Measurements from ENCODE around the gene KIAA0232. TPM values are rescaled to one million over a fixed set of nuclear protein-coding genes. Genes with fewer than 3 reads are reported as not detected.

KIAA0232 gene
- total and polyA plus RNA-seq, 2 of the 8 experiments (the other 6 are each of a cell fraction or from before 2014, with no cell fraction given), result 5.6 to 23.3 TPM

DNA sequence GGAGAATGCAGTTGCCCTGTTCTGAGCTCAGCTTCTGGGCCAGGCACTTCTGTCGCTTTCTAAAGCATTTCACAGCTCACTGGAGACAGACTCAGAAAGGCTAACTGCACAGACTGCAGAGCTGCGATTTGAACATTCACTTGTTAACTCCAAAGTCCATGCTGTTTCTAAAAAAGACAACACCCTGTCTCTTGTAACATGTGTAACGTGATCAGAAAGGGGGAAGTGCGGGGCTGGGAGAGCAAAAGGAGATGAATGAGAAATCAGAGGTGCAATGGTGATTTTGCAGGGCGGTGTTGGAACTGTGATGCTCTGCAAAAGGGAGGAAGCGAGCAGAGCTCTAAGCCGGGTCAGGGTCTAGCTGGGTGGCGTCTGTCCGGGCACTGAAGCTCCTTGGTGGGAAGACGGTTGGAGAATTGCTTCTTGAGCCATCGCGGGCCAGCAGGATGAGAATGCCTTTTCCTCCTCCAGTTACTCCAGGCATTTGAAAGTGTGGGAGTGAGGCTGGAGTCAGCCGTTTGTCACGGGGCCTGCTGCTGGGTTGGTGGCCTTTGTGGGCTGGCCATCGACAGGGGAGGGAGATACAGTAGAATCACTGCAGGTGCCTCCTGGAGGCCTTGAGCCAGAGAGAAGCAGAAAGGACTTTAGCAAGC lies 147.4 kb downstream of the KIAA0232 start:
- Histone ChIP-seq H2AFZ (ENCODE audit: low read length) (no peak overlapping the region), H3K9me3 (ENCODE audit: insufficient read depth in 2 of 2, low read depth in 1 of 2, low read length in 1 of 2) (no peaks in the 10 kb centered on the region), H2BK5ac (ENCODE audit: low read depth, low read length) (no peak overlapping the region), H3K79me1 (ENCODE audit: low read depth, low read length) (peaks cover 18% of the 10 kb centered on the region), H3K14ac (ENCODE audit: insufficient read length) (no peak overlapping the region), H3K36me3 (ENCODE audit: control insufficient read depth in 2 of 4, insufficient read depth in 4 of 4, low read length in 3 of 4) (0 out of 8 replicates have a peak, but pooled peaks cover 0 to 3% (median 0%) of the 10 kb centered on the region in 4 experiments), H2BK15ac (ENCODE audit: low read length) (no peak overlapping the region), H3K23ac (ENCODE audit: insufficient read length) (no peak overlapping the region), H2BK12ac (ENCODE audit: low read depth, low read length) (no peak overlapping the region), H3K4ac (replicated peaks; ENCODE audit: insufficient read length, low read depth, low read length) (no peak overlapping the region), H4K20me1 (replicated peaks in 1 of 2; ENCODE audit: control insufficient read depth in 1 of 2, insufficient read depth in 2 of 2, low read length in 2 of 2) (peaks cover 3 to 26% of the 10 kb centered on the region in 2 experiments), H2AK5ac (ENCODE audit: low read depth, low read length) (no peak overlapping the region), H3K23me2 (ENCODE audit: low read depth, low read length) (no peaks in the 10 kb centered on the region), H3K27ac (ENCODE audit: low read depth, low read length) (no peak overlapping the region), H3K18ac (ENCODE audit: extremely low read depth, low read length) (no peak overlapping the region), H3K79me2 (ENCODE audit: control insufficient read depth in 1 of 2, insufficient read depth in 2 of 2, low read length in 2 of 2) (peaks cover 0 to 69% of the 10 kb centered on the region in 2 experiments; a peak in 2 of 4 replicates), H3K4me3 (ENCODE audit: extremely low read depth in 1 of 4, insufficient read depth in 2 of 4, low read depth in 3 of 4, low read length in 4 of 4) (no peak overlapping the region), H4K91ac (replicated peaks; ENCODE audit: insufficient read length, low read length) (no peak overlapping the region), H3K9ac (replicated peaks in 1 of 4; ENCODE audit: extremely low read depth in 1 of 4, low read depth in 3 of 4, low read length in 3 of 4) (no peak overlapping the region; a peak in 1 of 7 replicates), H3K4me1 (replicated peaks in 1 of 4; ENCODE audit: control insufficient read depth in 3 of 4, insufficient read depth in 4 of 4, low read length in 3 of 4) (peaks cover 0 to 9% (median 3%) of the 10 kb centered on the region in 4 experiments; a peak in 6 of 7 replicates), H3K56ac (replicated peaks; ENCODE audit: insufficient read length, low read depth, low read length) (no peak overlapping the region), H4K5ac (ENCODE audit: insufficient read length, low read depth, low read length) (no peak overlapping the region), H3K27me3 (replicated peaks in 1 of 4; ENCODE audit: control insufficient read depth in 3 of 4, extremely low read depth in 1 of 4, insufficient read depth in 3 of 4, low read length in 3 of 4) (no peaks in the 10 kb centered on the region), H2BK120ac (replicated peaks; ENCODE audit: low read depth, low read length) (no peak overlapping the region), H3K4me2 (ENCODE audit: insufficient read depth in 1 of 2, low read depth in 2 of 2, low read length in 2 of 2) (no peak overlapping the region; a peak in 1 of 4 replicates), H4K8ac (ENCODE audit: extremely low read depth, insufficient read depth, low read length) (no peak overlapping the region), H2BK20ac (ENCODE audit: low read length) (no peak overlapping the region)
- CTCF ChIA-PET (ENCODE audit: partially characterized antibody), result interaction anchor here (0.7 to 4.2 kb wide), 11 partner anchors 12 to 212 kb away, joined by 3 to 36 read pairs (median 3); no protein-coding TSS in a partner anchor
- 86% methylated on average over 15 of the region's 15 CpGs; no CpG with 5 or more reads in 1 of the 2 experiments for WGBS, 2 experiments (ENCODE audit: extremely low coverage in 1 of 2, insufficient coverage in 1 of 2, insufficient read length in 1 of 2, insufficient replicate concordance in 2 of 2, low coverage in 1 of 2, low lambda C conversion rate in 2 of 2, missing lambda C conversion rate in 1 of 2)
- no peak for DNase-seq (ENCODE audit: low read depth in 1 of 2, low spot score in 2 of 2)
- POLR2A ChIA-PET (ENCODE audit: partially characterized antibody), result interaction anchor here (0.7 to 1.3 kb wide), 4 partner anchors 19 to 87 kb away, joined by 3 to 4 read pairs (median 3); partner anchors contain the start of gene TBC1D14
- FAIRE-seq, result no peak
- no peak for TF ChIP-seq CBX5 (IDR thresholded peaks at IDR 0.05; ENCODE audit: low read depth, low read length)
- TF ChIP-seq NRF1 (IDR thresholded peaks at IDR 0.05; ENCODE audit: low read depth, low read length), result no peak
- no peak for TF ChIP-seq SRF (IDR thresholded peaks at IDR 0.05; ENCODE audit: low read depth, low read length)
- no peak for TF ChIP-seq ATF3 (IDR thresholded peaks at IDR 0.05; ENCODE audit: insufficient read depth, low read depth, low read length)
- TF ChIP-seq SAP30 (IDR thresholded peaks at IDR 0.05; ENCODE audit: insufficient read depth, insufficient replicate concordance, low read length), result no peak
- TF ChIP-seq TEAD4 (IDR thresholded peaks at IDR 0.05; ENCODE audit: low read depth, low read length), result no peak
- TF ChIP-seq SP4 (IDR thresholded peaks at IDR 0.05; ENCODE audit: low read length), result no peak
- no peak for TF ChIP-seq CHD1 (IDR thresholded peaks at IDR 0.05; ENCODE audit: low read depth, low read length)
- no peak for TF ChIP-seq BCL11A (IDR thresholded peaks at IDR 0.05; ENCODE audit: low read depth in 2 of 2, low read length in 2 of 2)
- no peak for TF ChIP-seq CEBPB (IDR thresholded peaks at IDR 0.05; ENCODE audit: low read depth, low read length)
- TF ChIP-seq SUZ12 (IDR thresholded peaks at IDR 0.05; ENCODE audit: low read length), result no peak
- no peak for TF ChIP-seq HDAC6 (IDR thresholded peaks at IDR 0.05; ENCODE audit: low read depth, low read length)
- TF ChIP-seq RXRA (IDR thresholded peaks at IDR 0.05; ENCODE audit: insufficient read depth, low read depth, low read length), result no peak

All from H1 (cell line).